Adrenal gland (tissue), 5 donors: ENCODE results near the gene MBOAT7.

Source experiments
- POLR2A ChIP-seq, 2 donors: fragments of 450-650 bp; IDR thresholded peaks; one replicate each; pipeline ENCODE4 v1.6.1; 2017; ENCODE audit warnings: antibody characterized with exemption in 2 of 2, mild to moderate bottlenecking in 2 of 2, moderate library complexity in 1 of 2
- TF ChIP-seq, protein P1 (sequence below), 6 experiments: fragments of 450-650 bp in 4 of 6; fragments of 200-600 bp in 2 of 6; sonication (generic) in 1 of 6; IDR thresholded peaks; 1 replicate in 5 of 6; 2 replicates in 1 of 6; pipeline versions ENCODE4 v1.5.1 to v1.8.0; 2016 to 2021; ENCODE audit warnings: antibody characterized with exemption in 6 of 6, mild to moderate bottlenecking in 2 of 6, moderate library complexity in 1 of 6
- donor health status: DM: no; HTN: no; CAD: no.

DNA sequence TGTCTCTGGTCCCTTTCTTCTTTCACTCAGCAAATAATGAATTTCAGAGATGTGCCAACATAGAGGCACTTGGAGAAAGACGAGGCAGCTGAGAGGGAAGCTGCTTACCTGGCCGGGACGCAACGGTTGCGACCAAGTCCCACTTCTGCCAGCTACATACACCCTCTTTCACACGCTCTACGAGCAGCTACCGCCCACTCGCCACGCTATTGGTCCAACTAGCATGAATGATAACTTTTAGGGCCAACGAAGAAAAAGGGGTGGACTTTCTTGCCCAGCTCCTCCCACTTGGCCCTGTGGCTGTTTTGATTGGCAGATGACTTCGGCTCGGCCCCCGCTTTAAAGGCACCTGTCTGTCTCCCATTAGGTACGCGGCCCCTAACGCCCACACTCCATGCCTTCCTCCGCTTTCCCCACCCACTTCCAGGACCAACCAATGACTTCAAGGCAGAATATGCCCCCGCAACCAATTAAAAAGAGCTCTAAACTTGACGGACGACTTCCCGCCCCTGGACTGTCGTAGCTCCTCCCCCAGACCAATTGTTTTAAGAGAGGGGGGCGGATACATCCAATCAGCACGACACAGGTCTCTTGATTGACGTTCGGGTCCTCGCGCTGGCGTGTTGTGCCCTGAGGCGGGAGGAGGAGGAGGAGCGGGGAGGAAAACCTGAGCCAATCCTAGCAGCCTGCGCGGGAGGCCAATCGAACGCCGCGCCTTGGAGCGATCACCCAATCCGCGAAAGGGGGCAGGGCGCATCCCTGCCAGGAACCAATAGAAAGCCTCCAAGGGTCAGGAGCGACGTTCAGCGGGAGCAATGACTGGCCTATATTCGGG lies 52.3 kb downstream of the MBOAT7 start:
- TF ChIP-seq, protein P1, sequence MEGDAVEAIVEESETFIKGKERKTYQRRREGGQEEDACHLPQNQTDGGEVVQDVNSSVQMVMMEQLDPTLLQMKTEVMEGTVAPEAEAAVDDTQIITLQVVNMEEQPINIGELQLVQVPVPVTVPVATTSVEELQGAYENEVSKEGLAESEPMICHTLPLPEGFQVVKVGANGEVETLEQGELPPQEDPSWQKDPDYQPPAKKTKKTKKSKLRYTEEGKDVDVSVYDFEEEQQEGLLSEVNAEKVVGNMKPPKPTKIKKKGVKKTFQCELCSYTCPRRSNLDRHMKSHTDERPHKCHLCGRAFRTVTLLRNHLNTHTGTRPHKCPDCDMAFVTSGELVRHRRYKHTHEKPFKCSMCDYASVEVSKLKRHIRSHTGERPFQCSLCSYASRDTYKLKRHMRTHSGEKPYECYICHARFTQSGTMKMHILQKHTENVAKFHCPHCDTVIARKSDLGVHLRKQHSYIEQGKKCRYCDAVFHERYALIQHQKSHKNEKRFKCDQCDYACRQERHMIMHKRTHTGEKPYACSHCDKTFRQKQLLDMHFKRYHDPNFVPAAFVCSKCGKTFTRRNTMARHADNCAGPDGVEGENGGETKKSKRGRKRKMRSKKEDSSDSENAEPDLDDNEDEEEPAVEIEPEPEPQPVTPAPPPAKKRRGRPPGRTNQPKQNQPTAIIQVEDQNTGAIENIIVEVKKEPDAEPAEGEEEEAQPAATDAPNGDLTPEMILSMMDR (IDR thresholded peaks at IDR 0.05): no peak
- TF ChIP-seq POLR2A (IDR thresholded peaks at IDR 0.05): peak in 1 of 2 donors; percentile 82
